Epithelial cell of esophagus (primary cell): ENCODE measurements around the gene ZNF592.
"Not testable (repeated sequence)": the region's sequence is repeated elsewhere in the genome, so short reads cannot be mapped to it uniquely, and the experiment has no call there.

Experiments
- DNase-seq: peaks from one replicate; pipeline ENCODE4 v3.0.0; 2010; ENCODE audit warnings: low read depth
- H3K4me3 ChIP-seq: 2 replicates; pipeline ENCODE4 v1.5.1; 2011; ENCODE audit warnings: mild to moderate bottlenecking, low read length, control low read depth
- TF ChIP-seq, protein P1 (sequence below): IDR thresholded peaks from 2 replicates; pipeline ENCODE4 v1.5.1; 2011; ENCODE audit warnings: low read depth, mild to moderate bottlenecking, low read length, control low read depth, inconsistent platforms; ENCODE audit not compliant: insufficient read depth; ENCODE audit errors: missing control alignments

Gene ZNF592

DNA sequence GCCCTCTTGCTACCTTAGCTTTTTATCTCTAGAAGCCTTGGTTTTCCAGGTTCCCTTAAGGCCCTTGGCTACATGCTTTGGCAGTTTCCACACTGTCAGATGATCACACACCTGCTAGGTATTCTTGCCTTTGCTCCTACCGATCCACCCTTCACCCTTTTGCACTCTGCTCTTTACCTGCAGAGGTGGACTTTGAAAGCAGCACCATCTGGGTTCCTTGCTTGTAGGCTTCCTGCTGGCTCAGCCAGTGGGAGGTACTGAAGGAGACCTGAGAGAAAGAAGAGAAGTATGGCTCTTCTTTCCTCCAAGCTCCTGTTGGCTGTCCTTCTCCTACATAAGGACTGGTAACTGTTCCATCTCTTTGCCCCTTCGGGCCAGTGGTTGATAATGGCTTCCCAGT, 7.3 kb upstream of the ZNF592 start:
- no peak for DNase-seq
- H3K4me3 ChIP-seq = no peak overlapping the region
- TF ChIP-seq, protein P1, sequence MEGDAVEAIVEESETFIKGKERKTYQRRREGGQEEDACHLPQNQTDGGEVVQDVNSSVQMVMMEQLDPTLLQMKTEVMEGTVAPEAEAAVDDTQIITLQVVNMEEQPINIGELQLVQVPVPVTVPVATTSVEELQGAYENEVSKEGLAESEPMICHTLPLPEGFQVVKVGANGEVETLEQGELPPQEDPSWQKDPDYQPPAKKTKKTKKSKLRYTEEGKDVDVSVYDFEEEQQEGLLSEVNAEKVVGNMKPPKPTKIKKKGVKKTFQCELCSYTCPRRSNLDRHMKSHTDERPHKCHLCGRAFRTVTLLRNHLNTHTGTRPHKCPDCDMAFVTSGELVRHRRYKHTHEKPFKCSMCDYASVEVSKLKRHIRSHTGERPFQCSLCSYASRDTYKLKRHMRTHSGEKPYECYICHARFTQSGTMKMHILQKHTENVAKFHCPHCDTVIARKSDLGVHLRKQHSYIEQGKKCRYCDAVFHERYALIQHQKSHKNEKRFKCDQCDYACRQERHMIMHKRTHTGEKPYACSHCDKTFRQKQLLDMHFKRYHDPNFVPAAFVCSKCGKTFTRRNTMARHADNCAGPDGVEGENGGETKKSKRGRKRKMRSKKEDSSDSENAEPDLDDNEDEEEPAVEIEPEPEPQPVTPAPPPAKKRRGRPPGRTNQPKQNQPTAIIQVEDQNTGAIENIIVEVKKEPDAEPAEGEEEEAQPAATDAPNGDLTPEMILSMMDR = no peak

DNA sequence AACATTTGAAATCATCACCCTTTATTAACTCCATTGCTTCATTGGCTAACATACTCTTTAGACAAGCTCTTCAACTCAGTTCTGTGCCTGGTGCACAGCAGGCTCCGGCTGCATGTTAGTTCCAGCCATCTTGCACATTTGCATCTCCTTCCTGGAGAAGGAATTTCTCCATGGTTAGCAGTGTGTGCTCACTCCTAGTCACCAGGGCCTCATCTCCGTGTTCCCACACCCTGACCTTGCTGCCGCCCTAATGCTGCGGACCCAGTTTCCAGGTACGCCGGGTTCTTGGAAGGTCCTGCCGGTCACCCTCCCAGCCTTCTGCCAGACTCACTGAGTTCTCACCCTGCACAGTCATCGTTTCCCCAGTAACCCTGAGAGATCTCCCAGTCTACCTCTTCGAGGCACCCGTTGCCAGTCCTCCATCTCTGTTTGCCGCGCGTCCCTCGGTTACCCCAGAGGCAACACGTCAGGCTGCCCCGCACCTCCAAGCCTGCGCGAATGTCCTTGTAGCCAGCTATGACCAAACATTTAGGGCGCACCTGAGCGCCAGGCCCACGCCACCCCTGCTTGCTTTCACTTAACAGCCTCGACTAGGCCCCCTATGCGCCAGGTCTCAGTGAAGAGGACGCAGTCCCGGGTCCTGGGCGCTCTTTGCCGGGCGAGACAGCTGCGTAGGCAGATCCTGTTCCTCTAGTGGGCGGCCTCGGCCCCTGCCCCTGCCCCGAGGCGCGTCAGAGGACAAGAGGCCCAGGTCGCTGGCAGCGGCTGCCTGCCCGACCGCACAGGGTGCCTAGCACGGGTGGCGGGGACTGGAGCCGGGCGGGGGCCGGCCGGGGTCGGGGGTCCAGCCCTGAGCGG, 747 bp upstream of the ZNF592 start:
- TF ChIP-seq, protein P1 = no peak
- peak overlapping the region; percentile 63 for H3K4me3 ChIP-seq
- DNase-seq = peak; percentile 73

DNA sequence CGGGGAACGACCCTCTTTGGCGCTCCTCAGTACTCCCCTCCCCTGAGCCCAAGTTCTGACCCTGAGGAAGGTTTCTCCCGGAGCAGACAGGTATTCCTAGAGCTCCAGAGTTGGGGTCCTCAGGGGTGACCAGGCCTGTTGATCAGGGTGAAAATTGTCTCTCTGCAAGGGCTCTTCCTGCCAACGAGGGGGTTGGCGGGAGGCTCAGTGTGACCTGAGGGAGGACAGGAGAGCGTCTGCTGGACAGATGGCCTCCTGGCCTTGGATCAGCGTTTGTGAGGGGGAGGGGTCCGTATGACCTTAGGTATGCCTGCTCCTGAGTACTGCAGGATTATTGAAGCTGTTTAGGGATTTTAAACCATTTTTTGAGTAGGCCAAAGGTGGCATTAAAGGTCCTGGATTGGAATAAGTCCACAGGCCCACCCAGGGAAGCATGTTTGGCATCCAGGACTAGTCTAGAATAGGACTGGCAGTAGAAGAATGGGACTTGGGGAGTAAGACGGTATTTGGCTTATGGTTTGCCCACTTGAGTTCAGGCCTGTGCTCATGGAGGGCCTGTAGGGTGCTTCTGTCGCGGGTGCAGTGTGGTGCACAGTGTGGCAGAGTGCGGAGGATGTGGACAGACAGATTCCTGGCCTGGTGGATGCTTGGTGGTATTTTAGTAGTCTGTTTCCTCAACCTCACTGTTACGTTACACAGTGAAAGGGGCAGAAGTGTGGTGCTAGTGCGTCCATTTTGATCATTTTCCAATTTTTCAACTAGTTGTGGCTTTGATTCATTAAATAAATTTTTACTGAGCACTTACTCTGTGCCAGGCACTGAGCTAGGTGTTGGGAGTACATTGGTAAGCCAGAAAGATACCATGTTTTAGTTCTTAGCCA, 959 bp downstream of the ZNF592 start:
- peak; percentile 34 for DNase-seq
- TF ChIP-seq, protein P1 = peak; percentile 5
- H3K4me3 ChIP-seq = peak overlapping the region; percentile 84

DNA sequence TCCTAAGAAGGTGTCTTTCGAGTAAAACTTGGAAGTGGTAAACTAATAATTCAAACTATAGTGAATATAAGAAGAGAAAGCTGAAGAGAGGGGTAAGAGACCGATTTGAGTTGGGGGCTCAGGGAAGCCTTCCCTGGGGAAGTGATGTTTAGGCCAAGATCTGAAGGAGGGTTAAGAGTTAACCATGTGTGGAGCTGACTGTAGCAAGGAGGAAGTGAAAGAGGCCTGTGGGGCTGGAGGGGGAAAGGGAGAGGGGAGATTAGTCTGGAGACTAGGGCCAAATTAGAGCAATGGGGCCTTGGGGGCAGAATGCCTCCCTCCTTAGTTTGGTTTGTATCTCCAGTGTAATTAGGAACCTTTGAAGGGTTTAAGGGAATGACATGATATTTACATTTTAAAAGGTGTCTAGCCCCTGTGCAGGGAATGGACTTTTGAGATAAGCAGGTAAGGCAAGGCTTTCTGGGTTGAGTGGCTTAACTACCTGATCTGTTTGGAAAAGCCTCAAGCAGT, 2.2 kb downstream of the ZNF592 start:
- DNase-seq = no peak
- H3K4me3 ChIP-seq = no peak overlapping the region
- TF ChIP-seq, protein P1 = no peak

DNA sequence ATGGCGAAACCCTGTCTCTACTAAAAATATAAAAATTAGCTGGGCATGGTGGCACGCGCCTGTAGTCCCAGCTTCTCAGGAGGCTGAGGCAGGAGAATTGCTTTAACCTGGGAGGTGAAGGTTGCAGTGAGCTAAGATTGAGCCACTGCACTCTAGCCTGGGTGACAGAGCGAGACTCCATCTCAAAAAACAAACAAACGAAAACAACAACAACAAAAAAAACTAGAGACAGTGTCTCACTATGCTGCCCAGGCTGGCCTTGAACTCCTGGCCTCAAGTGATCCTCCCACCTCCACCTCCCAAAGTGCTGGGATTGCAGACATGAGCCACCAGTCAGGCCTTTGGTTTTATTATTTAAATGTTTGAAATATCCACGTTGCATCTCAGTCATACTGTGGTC, 3.3 kb downstream of the ZNF592 start:
- not testable (repeated sequence) for H3K4me3 ChIP-seq, DNase-seq

DNA sequence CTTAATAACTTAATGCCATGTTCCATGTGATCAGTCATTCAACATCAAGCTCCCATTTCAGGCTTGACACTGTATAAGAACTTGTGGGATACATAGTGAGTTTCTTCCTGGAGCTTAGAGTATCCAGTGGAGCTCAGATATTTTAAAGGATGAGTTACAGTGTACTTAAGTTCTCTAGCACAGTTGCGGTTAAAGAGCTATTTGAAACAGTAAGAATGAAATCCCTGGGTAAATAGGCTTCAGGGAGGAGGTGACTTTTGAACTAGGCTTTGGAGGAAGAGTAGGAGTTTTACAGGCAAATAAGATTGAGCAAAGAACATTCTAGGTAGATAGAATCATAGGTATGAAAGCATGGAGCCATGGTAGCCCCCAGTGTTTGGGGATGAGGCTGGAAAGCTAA, 3.8 kb downstream of the ZNF592 start:
- no peak for DNase-seq
- no peak overlapping the region for H3K4me3 ChIP-seq
- TF ChIP-seq, protein P1 = no peak

DNA sequence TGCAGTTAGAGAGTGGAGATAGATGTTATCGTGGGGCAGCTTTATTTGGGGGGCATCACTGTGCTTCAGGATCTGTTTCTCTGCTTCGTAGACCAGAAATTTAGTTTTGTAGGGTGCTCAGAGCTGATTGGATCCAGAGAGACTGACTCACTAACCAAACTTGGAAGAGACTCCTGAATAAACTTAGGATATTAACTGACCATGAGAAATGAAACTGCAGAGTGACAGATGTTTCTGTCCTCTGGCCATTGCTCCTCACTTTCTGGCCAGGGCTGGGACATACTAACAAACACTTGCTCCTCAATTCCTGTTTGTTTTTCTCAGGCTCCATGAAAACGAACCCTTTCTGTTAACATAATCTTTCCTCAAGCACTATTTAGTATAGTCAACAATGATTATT, 4.3 kb downstream of the ZNF592 start:
- DNase-seq = no peak
- TF ChIP-seq, protein P1 = no peak
- H3K4me3 ChIP-seq = no peak overlapping the region

DNA sequence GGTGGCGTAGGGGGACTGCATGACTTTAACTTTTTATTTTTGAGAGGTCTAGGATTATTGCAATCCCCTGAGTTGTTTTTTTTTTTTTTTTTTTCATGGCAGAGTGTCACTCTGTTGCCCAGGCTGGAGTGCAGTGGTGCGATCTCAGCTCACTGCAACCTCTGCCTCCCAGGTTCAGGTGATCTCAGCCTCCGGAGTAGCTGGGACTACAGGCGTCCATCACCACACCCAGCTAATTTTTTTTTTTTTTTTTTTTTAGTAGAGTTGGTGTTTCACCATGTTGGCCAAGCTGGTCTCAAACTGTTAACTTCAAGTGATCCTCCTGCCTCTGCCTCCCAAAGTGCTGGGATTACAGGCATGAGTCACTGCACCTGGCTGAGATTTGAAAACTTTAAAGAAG, 6.5 kb downstream of the ZNF592 start:
- DNase-seq, H3K4me3 ChIP-seq: not testable (repeated sequence)
